Ovary (tissue), 9 donors: ENCODE measurements around the gene LYRM1. TPM values are rescaled to one million over a fixed set of nuclear protein-coding genes. Genes with fewer than 3 reads are reported as not detected.
"Not testable (repeated sequence)": the region's sequence is repeated elsewhere in the genome, so short reads cannot be mapped to it uniquely, and the experiment has no call there.

Experiments
- DNase-seq, 5 donors: peaks; one replicate each; pipeline ENCODE4 v3.0.0-alpha.2; 2019 to 2020
- H3K27ac ChIP-seq, 2 donors: fragments of 200-600 bp; one replicate each; pipeline versions ENCODE4 v1.5.1 to v1.8.0; 2019 to 2022
- H3K27me3 ChIP-seq: fragments of 200-600 bp; one replicate; pipeline ENCODE4 v1.8.0; 2022
- H3K36me3 ChIP-seq: fragments of 200-600 bp; sonication (generic); one replicate; pipeline ENCODE4 v1.5.1; 2019
- H3K4me1 ChIP-seq: one replicate; pipeline ENCODE4 v1.8.1; 2013; ENCODE audit warnings: mild to moderate bottlenecking, moderate library complexity; ENCODE audit not compliant: insufficient read depth
- H3K4me3 ChIP-seq: fragments of 200-600 bp; sonication (generic); one replicate; pipeline ENCODE4 v1.5.1; 2017
- H3K9me3 ChIP-seq, 2 donors: fragments of 200-600 bp in 1 of 2; sonication (generic) in 1 of 2; one replicate each; pipeline versions ENCODE4 v1.5.1 to v1.8.1; 2013 to 2019; ENCODE audit warnings: mild to moderate bottlenecking in 1 of 2, moderate library complexity in 1 of 2
- CTCF ChIP-seq, 3 donors: fragments of 450-650 bp in 2 of 3; fragments of 200-600 bp in 1 of 3; IDR thresholded peaks; one replicate each; pipeline versions ENCODE4 v1.5.1 to v1.8.0; 2016 to 2022; ENCODE audit warnings: antibody characterized with exemption in 3 of 3, mild to moderate bottlenecking in 1 of 3
- EP300 ChIP-seq: sonication (generic); formaldehyde crosslinking; IDR thresholded peaks from one replicate; pipeline ENCODE4 v1.6.1; 2017; ENCODE audit warnings: antibody characterized with exemption
- POLR2A ChIP-seq: fragments of 450-650 bp; IDR thresholded peaks from one replicate; pipeline ENCODE4 v1.6.1; 2017; ENCODE audit warnings: antibody characterized with exemption, mild to moderate bottlenecking, moderate library complexity
- WGBS, 3 donors: extraction: QIAGEN DNeasy Blood & Tissue Kit in 1 of 3; methylation state at CpG; one replicate each; pipeline versions ENCODE4 v1.1.5 to v1.1.7; 2013 to 2017; 5-methylcytosine and 5-hydroxymethylcytosine counted together
- intact Hi-C, 4 donors: fragments of 100-400 bp; cut with DNase I; formaldehyde crosslinking; loops; one replicate each; pipeline versions ENCODE4 v1.11.0 to v1.15.1; 2022 to 2023
- polyA plus RNA-seq, 2 donors: library from polyadenylated mRNA; stranded (reverse); fragments of 200-250 nt in 1 of 2; fragments of 350-450 nt in 1 of 2; fragmentation: Illumina TruSeq in 1 of 2; extraction: RNeasy Lipid Tissue Mini Kit (QIAGEN cat#74804) in 1 of 2; gene quantifications; one replicate each; pipeline ENCODE4 v1.2.3, GENCODE V29; 2013 to 2014
- total RNA-seq, 7 donors: library from RNA; depleted of rRNA in 2 of 7; stranded (reverse); fragments of >200 nt in 2 of 7; fragmentation: NEBNext Ultra II Directional in 3 of 7; extraction: Animal tissue kit (Norgen Biotek cat#: 25700) in 3 of 7; gene quantifications; one replicate each; pipeline versions ENCODE4 v1.1.0 to v1.2.4, GENCODE V29; 2016 to 2023
- donor health status: DM: no; HTN: no; CAD: no; lungs with moderate emphysema.
- donor health status: DM: no; HTN: no; CAD: no.
- donor health status: Bipolar disorder and iron deficiency.
- donor health status: DM: yes; HTN: yes; CAD: no.
- donor health status: DM: no; HTN: no; CAD: no.
- donor health status: DM: yes; HTN: yes; CAD: no.

The LYRM1 gene
- total and polyA plus RNA-seq, 9 donors: 31.6 to 64.5 (median 43.9) TPM

GRCh38 chr16:20942256-20942655 lies 41.7 kb downstream of the LYRM1 start:
- Histone ChIP-seq H3K4me1 (no peaks in the 10 kb centered on the region), H3K9me3 (no peaks in the 10 kb centered on the region), H3K27me3 (no peaks in the 10 kb centered on the region), H3K36me3 (no peaks in the 10 kb centered on the region), H3K27ac (no peak overlapping the region), H3K4me3 (no peak overlapping the region)
- no peak for DNase-seq
- TF ChIP-seq EP300 (no peak), POLR2A (no peak), CTCF (IDR thresholded peaks at IDR 0.05) (no peak)
- WGBS, 3 donors: 53 to 70% (median 63%) methylated on average over 4 of the region's 4 CpGs
- intact Hi-C loops: no loop called here

GRCh38 chr16:20944861-20945574 lies 44.4 kb downstream of the LYRM1 start:
- no peak for DNase-seq
- WGBS, 3 donors: 76 to 79% (median 77%) methylated on average over 5 of the region's 5 CpGs

DNA sequence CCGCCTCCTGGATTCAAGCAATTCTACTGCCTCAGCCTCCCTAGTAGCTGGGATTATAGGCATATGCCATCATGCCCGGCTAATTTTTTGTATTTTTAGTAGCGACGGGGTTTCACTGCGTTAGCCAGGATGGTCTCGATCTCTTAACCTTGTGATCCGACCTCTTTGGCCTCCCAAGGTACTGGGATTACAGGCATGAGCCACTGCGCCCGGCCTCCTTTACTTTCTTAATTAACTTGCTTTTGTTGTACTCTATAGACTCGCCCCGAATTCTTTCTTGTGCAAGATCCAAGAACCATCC lies 45.0 kb downstream of the LYRM1 start:
- DNase-seq, H3K9me3 ChIP-seq, intact Hi-C loops, H3K27me3 ChIP-seq, H3K4me3 ChIP-seq, H3K27ac ChIP-seq, H3K4me1 ChIP-seq, H3K36me3 ChIP-seq: not testable (repeated sequence)
- WGBS, 3 donors: 91 to 94% (median 92%) methylated on average over 11 of the region's 11 CpGs

More at GRCh38 chr16:20944861-20945574, 44.4 kb downstream of the LYRM1 start:
- Histone ChIP-seq H3K27ac (no peak overlapping the region), H3K27me3 (no peaks in the 10 kb centered on the region), H3K4me1 (no peaks in the 10 kb centered on the region), H3K36me3 (no peaks in the 10 kb centered on the region), H3K4me3 (no peak overlapping the region), H3K9me3 (no peaks in the 10 kb centered on the region)
- intact Hi-C loops: no loop called here
- TF ChIP-seq EP300 (no peak), CTCF (IDR thresholded peaks at IDR 0.05) (no peak), POLR2A (no peak)

- WGBS, 3 donors: 76 to 84% (median 77%) methylated on average over 8 of the region's 8 CpGs
- intact Hi-C loops: no loop called here
- Histone ChIP-seq H3K4me3 (no peak overlapping the region), H3K27me3 (no peaks in the 10 kb centered on the region), H3K27ac (no peak overlapping the region), H3K4me1 (no peaks in the 10 kb centered on the region), H3K36me3 (no peaks in the 10 kb centered on the region), H3K9me3 (no peaks in the 10 kb centered on the region)
- DNase-seq: no peak
- no peak for TF ChIP-seq CTCF (IDR thresholded peaks at IDR 0.05)
- TF ChIP-seq POLR2A: no peak
- no peak for TF ChIP-seq EP300
Observed at GRCh38 chr16:20946015-20946629, 45.6 kb downstream of the LYRM1 start.

DNA sequence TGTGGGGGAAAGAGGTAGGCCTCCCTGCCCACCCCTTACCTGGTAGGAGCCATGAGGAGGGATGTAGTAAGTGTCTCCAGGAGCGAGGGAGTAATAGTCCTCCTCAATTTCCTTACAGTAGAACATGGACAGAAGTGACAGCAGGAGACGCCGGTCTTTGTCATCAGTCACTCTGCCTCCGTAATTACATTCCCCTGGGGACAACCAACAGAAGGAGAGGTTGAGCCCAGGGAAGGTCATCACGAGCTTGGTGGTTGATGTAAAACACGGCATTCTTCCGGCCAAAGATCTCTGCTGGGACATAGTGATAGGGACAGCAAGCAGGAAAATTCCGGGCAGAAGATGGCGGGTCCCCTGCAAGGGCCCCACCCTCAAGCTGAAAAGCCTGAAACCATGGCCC lies 47.9 kb downstream of the LYRM1 start:
- intact Hi-C loops: no loop called here
- no peaks in the 10 kb centered on the region for H3K27me3 ChIP-seq
- H3K27ac ChIP-seq: no peak overlapping the region
- DNase-seq: no peak
- TF ChIP-seq CTCF (IDR thresholded peaks at IDR 0.05): no peak
- no peak for TF ChIP-seq POLR2A
- TF ChIP-seq EP300: no peak
- H3K36me3 ChIP-seq: no peaks in the 10 kb centered on the region
- 85% methylated on average over 9 of the region's 9 CpGs for WGBS, 3 donors
- H3K9me3 ChIP-seq: no peaks in the 10 kb centered on the region
- no peak overlapping the region for H3K4me3 ChIP-seq
- no peaks in the 10 kb centered on the region for H3K4me1 ChIP-seq
